ENCODE measurements around the gene PRELP.

GRCh38 chr1:203467550-203467921, 8.1 kb upstream of the PRELP start:
- TF ChIP-seq CTCF (IDR thresholded peaks at IDR 0.05) (no peak), EP300 (IDR thresholded peaks at IDR 0.05; ENCODE audit: low read depth) (no peak)

All from transverse colon (tissue), 3 donors.